K562 (cell line): ENCODE measurements around the gene MYOM3. TPM values are rescaled to one million over a fixed set of nuclear protein-coding genes. Genes with fewer than 3 reads are reported as not detected.

Source experiments
- ATAC-seq: fragments of 200-7000 bp; cut with Tn5 transposase; 3 replicates; pipeline ENCODE4 v1.9.1; 2020; ENCODE audit warnings: moderate library complexity
- BruUV-seq: library from RNA; stranded (reverse); fragments of 400-500 nt; replicated peaks from 2 replicates; lab custom pipeline; 2021; lab: Mats Ljungman, UMichigan
- CTCF ChIA-PET: fragments of 300-600 bp; formaldehyde crosslinking; extraction: SDS; loops from one replicate; lab custom pipeline; 2021; ENCODE audit warnings: low intra/inter-chr PET ratio; lab: Yijun Ruan, JAX
- POLR2A ChIA-PET: fragments of 300-600, 350-650 bp; sonication (Branson Sonifier 250); formaldehyde crosslinking; extraction: SDS; loops from one replicate; lab custom pipeline; 2021; ENCODE audit warnings: antibody characterized with exemption, inconsistent platforms; lab: Yijun Ruan, JAX
- DNase-seq, 4 experiments: peaks; one replicate each; pipeline versions ENCODE4 v3.0.0 to v3.0.0-alpha.2; 2011 to 2018; ENCODE audit warnings: low spot score in 3 of 4, mixed read lengths in 3 of 4; ENCODE audit errors: extremely low read depth in 1 of 4
- FAIRE-seq: peaks from 2 replicates; lab custom pipeline; 2011; peaks lifted over from hg19 to GRCh38; lab: Jason Lieb, UNC
- H2AFZ ChIP-seq: 2 replicates; pipeline ENCODE4 v1.6.0; 2011; ENCODE audit warnings: low read depth, low read length, control low read depth, inconsistent platforms
- H3K27ac ChIP-seq: fragments of 200-600 bp; 3 replicates; pipeline ENCODE4 v1.8.0; 2011; ENCODE audit warnings: low read depth, mild to moderate bottlenecking, control low read depth, inconsistent platforms, low read length, moderate library complexity, mixed read lengths; ENCODE audit errors: extremely low read depth
- H3K27me3 ChIP-seq, 2 experiments: fragments of 300-600 bp in 1 of 2; 2 replicates in 1 of 2; 3 replicates in 1 of 2; pipeline versions ENCODE4 v1.6.0 to v1.8.0; 2011; ENCODE audit warnings: inconsistent platforms in 2 of 2, low read length in 2 of 2, mild to moderate bottlenecking in 1 of 2, mixed read lengths in 1 of 2, moderate library complexity in 1 of 2; ENCODE audit not compliant: control insufficient read depth in 2 of 2, insufficient read depth in 2 of 2
- H3K36me3 ChIP-seq: fragments of 300-600 bp; 3 replicates; pipeline ENCODE4 v1.8.0; 2011; ENCODE audit warnings: mild to moderate bottlenecking, low read length, inconsistent platforms; ENCODE audit not compliant: control insufficient read depth, insufficient read depth
- H3K4me1 ChIP-seq, 2 experiments: fragments of 200-600 bp in 1 of 2; replicated peaks in 1 of 2; 2 replicates in 1 of 2; 3 replicates in 1 of 2; pipeline versions ENCODE4 v1.5.1 to v1.8.0; 2011; ENCODE audit warnings: inconsistent platforms in 2 of 2, low read length in 2 of 2, mild to moderate bottlenecking in 1 of 2, mixed read lengths in 1 of 2, moderate library complexity in 1 of 2; ENCODE audit not compliant: control insufficient read depth in 2 of 2, insufficient read depth in 2 of 2
- H3K4me2 ChIP-seq: 2 replicates; pipeline ENCODE4 v1.6.1; 2011; ENCODE audit warnings: low read length, control low read depth, inconsistent platforms, mixed read lengths; ENCODE audit not compliant: insufficient read depth
- H3K4me3 ChIP-seq: fragments of 200-600 bp; sonication (generic), shearing (Covaris generic); 2 replicates; pipeline ENCODE4 v1.5.1; 2016; ENCODE audit warnings: control low read depth, inconsistent platforms
- H3K79me2 ChIP-seq: fragments of 200-600 bp; 3 replicates; pipeline ENCODE4 v1.8.0; 2011; ENCODE audit warnings: low read length, inconsistent platforms; ENCODE audit not compliant: control insufficient read depth, insufficient read depth
- H3K9ac ChIP-seq, 2 experiments: 2 replicates each; pipeline versions ENCODE4 v1.6.0 to v1.6.1; 2011; ENCODE audit warnings: low read depth in 2 of 2, low read length in 2 of 2, control low read depth in 1 of 2, inconsistent platforms in 1 of 2, mild to moderate bottlenecking in 1 of 2, mixed read lengths in 1 of 2; ENCODE audit not compliant: insufficient read depth in 1 of 2
- H3K9me1 ChIP-seq: one replicate; pipeline ENCODE4 v1.6.0; 2011; ENCODE audit warnings: inconsistent platforms, mild to moderate bottlenecking, low read length, moderate library complexity; ENCODE audit not compliant: control insufficient read depth, insufficient read depth
- H3K9me3 ChIP-seq: replicated peaks from 2 replicates; pipeline ENCODE4 v1.5.1; 2011; ENCODE audit warnings: low read depth, low read length, inconsistent platforms; ENCODE audit not compliant: control insufficient read depth, insufficient read depth
- H4K20me1 ChIP-seq: replicated peaks from 2 replicates; pipeline ENCODE4 v1.6.1; 2011; ENCODE audit warnings: low read length, inconsistent platforms, mixed read lengths; ENCODE audit not compliant: control insufficient read depth, insufficient read depth
- CREB1 ChIP-seq, 2 experiments: sonication (generic) in 1 of 2; formaldehyde crosslinking in 1 of 2; IDR thresholded peaks; 2 replicates each; pipeline versions ENCODE4 v1.6.1 to v1.8.0; 2012 to 2022; ENCODE audit warnings: inconsistent platforms in 1 of 2, mild to moderate bottlenecking in 1 of 2, missing genetic modification reagents in 1 of 2, moderate library complexity in 1 of 2
- CTCFL ChIP-seq: IDR thresholded peaks from 2 replicates; pipeline ENCODE4 v1.6.1; 2011; ENCODE audit warnings: borderline replicate concordance, low read depth, mild to moderate bottlenecking, moderate library complexity, low read length; ENCODE audit not compliant: insufficient read depth, poor library complexity, severe bottlenecking
- CUX1 ChIP-seq: fragments of 200-800 bp; sonication (Bioruptor generic); IDR thresholded peaks from 2 replicates; pipeline ENCODE4 v1.6.1; 2016; ENCODE audit warnings: missing genetic modification characterization, missing compliant biosample characterization
- DDX20 ChIP-seq: fragments of 450-650 bp; IDR thresholded peaks from 2 replicates; pipeline ENCODE4 v1.6.1; 2016; ENCODE audit warnings: missing genetic modification characterization, low read depth, mild to moderate bottlenecking, missing compliant biosample characterization, moderate library complexity
- LEF1 ChIP-seq: fragments of 450-650 bp; IDR thresholded peaks from 2 replicates; pipeline ENCODE4 v1.6.1; 2016; ENCODE audit warnings: mild to moderate bottlenecking
- RAD21 ChIP-seq, 2 experiments: fragments of 250-450 bp in 1 of 2; fragments of 450-650 bp in 1 of 2; sonication (Bioruptor Pico) in 1 of 2; formaldehyde crosslinking in 1 of 2; IDR thresholded peaks in 1 of 2; conservative IDR thresholded peaks in 1 of 2; 2 replicates each; pipeline versions ENCODE4 v1.4.0 to v1.8.0; 2020 to 2022; ENCODE audit warnings: mild to moderate bottlenecking in 2 of 2, moderate library complexity in 1 of 2
- SMARCB1 ChIP-seq: IDR thresholded peaks from 2 replicates; pipeline ENCODE4 v1.6.1; 2011; ENCODE audit warnings: improper control_type of control experiment, low read depth; ENCODE audit not compliant: insufficient read length
- TGIF2 ChIP-seq: sonication (generic); formaldehyde crosslinking; IDR thresholded peaks from 2 replicates; pipeline ENCODE4 v1.8.1; 2022; ENCODE audit warnings: mild to moderate bottlenecking, missing genetic modification reagents, moderate library complexity
- ZNF655 ChIP-seq: fragments of 250-450 bp; sonication (Bioruptor Pico); IDR thresholded peaks from 2 replicates; pipeline ENCODE4 v1.5.0; 2021
- whole genome bisulfite sequencing: fragments of 100-300 bp; shearing (Covaris generic); methylation state at CpG from one replicate; pipeline ENCODE4 v1.1.6; 2016; ENCODE audit warnings: low coverage, mixed read lengths; ENCODE audit not compliant: insufficient coverage; ENCODE audit errors: missing lambda C conversion rate; 5-methylcytosine and 5-hydroxymethylcytosine counted together
- in situ Hi-C: fragments of 300-500 bp; cut with MboI; formaldehyde crosslinking; loops from 4 replicates; pipeline ENCODE4 v1.15.0; 2018; ENCODE audit warnings: inconsistent platforms, mixed read lengths
- intact Hi-C: fragments of 100-400 bp; cut with micrococcal nuclease; formaldehyde crosslinking; loops from 2 replicates; pipeline ENCODE4 v1.14.2; 2022
- polyA plus RNA-seq, 8 experiments: library from polyadenylated mRNA; depleted of rRNA in 4 of 8; stranded (reverse) in 5 of 8; unstranded in 3 of 8; fragments of >200 nt; fragmentation: Nextera tagmentation in 2 of 8; fragmentation: Illumina TruSeq in 1 of 8; extraction: Ambion mirVana in 2 of 8; extraction: Trizol in 1 of 8; gene quantifications; 2 replicates each; pipeline versions ENCODE4 v1.2.1 to v1.2.3, GENCODE V29; 2011 to 2014; ENCODE audit warnings: inconsistent platforms in 1 of 8, missing spikeins in 1 of 8
- total RNA-seq, 7 experiments: library from RNA; depleted of rRNA in 6 of 7; stranded (reverse); fragments of >200 nt in 6 of 7; fragmentation: Illumina TruSeq in 2 of 7; extraction: Trizol in 2 of 7; gene quantifications; 2 replicates each; pipeline versions ENCODE4 v1.2.1 to v1.2.3, GENCODE V29; 2011 to 2021; ENCODE audit warnings: low replicate concordance in 1 of 7

The MYOM3 gene
- total and polyA plus RNA-seq, 9 of the 15 experiments (the other 6 are each of a cell fraction or from before 2014, with no cell fraction given) = 0.01 TPM; not detected in 8

GRCh38 chr1:24151175-24151533 is 39.2 kb upstream of the MYOM3 start:
- intact Hi-C loops = loop anchor here (5.0 kb wide), 1 partner anchor 46 kb away; no protein-coding TSS in a partner anchor
- ChIA-PET CTCF (interaction anchor here (0.6 to 2.3 kb wide), 2 partner anchors 240 to 560 kb away, joined by 7 to 10 read pairs; no protein-coding TSS in a partner anchor), POLR2A (interaction anchor here (0.8 kb wide), 1 partner anchor 18 kb away, joined by 3 read pairs; no protein-coding TSS in a partner anchor)
- Histone ChIP-seq H3K9me3 (no peaks in the 10 kb centered on the region), H3K9ac (no peak overlapping the region), H3K4me2 (no peak overlapping the region), H3K27me3 (peaks cover 33 to 56% of the 10 kb centered on the region in 2 experiments), H3K4me1 (peaks cover 7 to 9% of the 10 kb centered on the region in 2 experiments; a peak in 3 of 5 replicates), H3K36me3 (no peaks in the 10 kb centered on the region), H3K9me1 (no peaks in the 10 kb centered on the region), H2AFZ (no peak overlapping the region), H3K27ac (no peak overlapping the region), H3K4me3 (no peak overlapping the region), H3K79me2 (no peaks in the 10 kb centered on the region), H4K20me1 (0 out of 2 replicates have a peak, but pooled peaks cover 9% of the 10 kb centered on the region)
- ATAC-seq (no peak), DNase-seq (no peak), FAIRE-seq (no peak)
- BruUV-seq = no TSS peak
- 18% methylated on average over 12 of the region's 12 CpGs for WGBS
- in situ Hi-C loops = no loop called here
- TF ChIP-seq ZNF655 (CRISPR knock-in tag) (no peak), CUX1 (CRISPR knock-in tag) (no peak), SMARCB1 (no peak), CTCFL (no peak), RAD21 (CRISPR knock-in tag; conservative IDR thresholded peaks at IDR 0.05 in 1 of 2, IDR thresholded peaks at IDR 0.05 in 1 of 2) (no peak), LEF1 (no peak), TGIF2 (no peak), CREB1 (IDR thresholded peaks at IDR 0.05) (no peak), CREB1 (CRISPR knock-in tag; IDR thresholded peaks at IDR 0.05) (no peak), DDX20 (no peak)
